GM12801 (cell line): ENCODE measurements around the gene RABEP2.

Source experiments
- TF ChIP-seq, protein P1 (sequence below): IDR thresholded peaks from one replicate; pipeline ENCODE4 v1.5.1; 2011; ENCODE audit warnings: control low read depth; ENCODE audit not compliant: insufficient read length; ENCODE audit errors: extremely low read depth

Gene RABEP2

DNA sequence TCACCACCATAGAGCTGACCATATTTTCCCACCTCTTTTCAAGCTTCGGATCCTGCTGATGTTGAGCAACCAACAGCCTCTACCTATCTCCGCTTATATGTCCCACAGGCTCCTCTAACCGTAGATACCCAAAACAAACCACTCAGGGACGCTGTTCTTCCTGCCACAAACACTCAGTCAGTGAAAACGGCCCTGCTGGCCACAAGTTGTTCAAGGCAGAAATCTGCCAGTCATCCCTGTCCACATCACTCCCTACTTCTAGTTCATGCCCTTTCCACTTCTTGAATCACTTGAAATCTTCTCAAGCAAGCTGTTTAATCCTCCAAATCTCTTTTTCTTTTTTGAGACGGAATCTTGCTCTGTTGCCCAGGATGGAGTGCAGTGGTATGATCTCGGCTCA is 7.9 kb downstream of the RABEP2 start:
- TF ChIP-seq, protein P1, sequence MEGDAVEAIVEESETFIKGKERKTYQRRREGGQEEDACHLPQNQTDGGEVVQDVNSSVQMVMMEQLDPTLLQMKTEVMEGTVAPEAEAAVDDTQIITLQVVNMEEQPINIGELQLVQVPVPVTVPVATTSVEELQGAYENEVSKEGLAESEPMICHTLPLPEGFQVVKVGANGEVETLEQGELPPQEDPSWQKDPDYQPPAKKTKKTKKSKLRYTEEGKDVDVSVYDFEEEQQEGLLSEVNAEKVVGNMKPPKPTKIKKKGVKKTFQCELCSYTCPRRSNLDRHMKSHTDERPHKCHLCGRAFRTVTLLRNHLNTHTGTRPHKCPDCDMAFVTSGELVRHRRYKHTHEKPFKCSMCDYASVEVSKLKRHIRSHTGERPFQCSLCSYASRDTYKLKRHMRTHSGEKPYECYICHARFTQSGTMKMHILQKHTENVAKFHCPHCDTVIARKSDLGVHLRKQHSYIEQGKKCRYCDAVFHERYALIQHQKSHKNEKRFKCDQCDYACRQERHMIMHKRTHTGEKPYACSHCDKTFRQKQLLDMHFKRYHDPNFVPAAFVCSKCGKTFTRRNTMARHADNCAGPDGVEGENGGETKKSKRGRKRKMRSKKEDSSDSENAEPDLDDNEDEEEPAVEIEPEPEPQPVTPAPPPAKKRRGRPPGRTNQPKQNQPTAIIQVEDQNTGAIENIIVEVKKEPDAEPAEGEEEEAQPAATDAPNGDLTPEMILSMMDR: no peak

DNA sequence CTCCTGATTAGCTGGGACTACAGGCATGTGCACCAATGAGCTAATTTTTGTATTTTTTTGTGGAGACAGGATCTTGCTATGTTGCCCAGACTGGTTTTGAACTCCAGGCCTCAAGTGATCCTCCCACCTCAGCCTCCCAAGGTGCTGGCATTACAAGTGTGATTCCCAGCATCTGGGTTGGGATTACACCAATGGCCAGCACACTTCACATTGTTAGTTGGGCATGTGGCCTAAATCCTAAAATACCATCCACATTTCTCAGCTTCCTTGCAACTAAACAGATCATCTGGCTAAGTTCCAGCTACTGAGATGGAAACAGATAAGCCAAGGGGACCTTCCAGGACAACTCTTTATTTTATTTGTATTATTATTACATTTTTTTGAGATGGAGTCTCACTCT is 9.9 kb downstream of the RABEP2 start:
- TF ChIP-seq, protein P1: no peak

DNA sequence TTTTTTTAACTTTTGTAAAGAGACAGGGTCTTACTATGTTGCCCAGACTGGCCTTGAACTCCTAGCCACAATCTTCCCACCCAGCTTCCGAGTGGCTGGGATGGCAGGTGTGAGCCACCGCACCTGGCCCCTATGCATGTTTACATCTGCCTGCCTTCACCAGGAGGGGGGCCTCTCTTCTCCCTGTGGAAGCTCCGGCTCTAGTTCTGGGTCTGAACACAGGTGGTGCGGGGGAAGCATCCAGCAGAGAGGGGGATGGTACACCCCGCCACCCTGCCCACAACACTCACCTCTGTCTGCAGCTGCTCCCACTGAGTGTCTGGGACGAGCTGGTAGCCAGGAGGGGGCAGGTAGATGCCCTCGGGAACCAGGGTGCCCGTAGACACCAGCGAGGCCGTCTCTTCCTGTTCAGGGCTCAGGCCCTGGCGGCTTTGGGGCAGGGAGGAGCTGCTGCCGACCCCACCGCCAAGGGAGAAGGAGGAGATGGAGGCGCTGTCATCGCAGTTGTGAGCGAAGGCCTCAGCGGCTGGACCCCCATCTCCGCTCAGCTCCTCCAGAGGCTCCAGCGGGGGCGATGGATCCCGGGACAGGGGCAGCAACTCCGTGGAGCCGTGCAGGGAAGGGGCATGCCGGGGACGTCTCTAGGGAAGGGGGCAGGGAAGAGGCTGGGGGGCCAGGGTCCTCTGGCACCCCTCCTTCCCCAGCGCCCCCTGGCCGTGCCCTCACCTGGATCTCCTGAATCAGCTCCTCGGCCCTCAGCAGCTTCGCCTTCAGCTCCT is 10.9 kb downstream of the RABEP2 start:
- TF ChIP-seq, protein P1: no peak

DNA sequence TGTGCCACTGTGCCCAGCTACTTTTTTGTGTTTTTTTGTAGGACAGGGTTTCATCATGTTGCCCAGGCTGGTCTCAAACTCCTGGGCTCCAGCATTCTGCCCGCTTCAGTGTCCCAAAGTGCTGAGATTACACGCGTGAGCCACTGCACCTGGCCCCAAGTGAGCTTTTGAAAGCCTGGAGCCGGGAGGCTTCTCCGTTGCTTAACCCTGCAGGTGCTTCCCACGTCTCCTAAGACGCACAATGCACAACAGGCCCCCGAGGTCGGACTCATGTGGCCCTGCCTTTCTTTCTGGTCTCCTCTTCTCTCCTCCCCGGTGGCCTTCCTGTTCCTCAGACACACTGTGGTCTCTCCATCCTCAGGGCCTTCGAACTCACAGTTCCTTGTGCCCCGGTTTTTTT is 12.5 kb downstream of the RABEP2 start:
- TF ChIP-seq, protein P1: no peak

DNA sequence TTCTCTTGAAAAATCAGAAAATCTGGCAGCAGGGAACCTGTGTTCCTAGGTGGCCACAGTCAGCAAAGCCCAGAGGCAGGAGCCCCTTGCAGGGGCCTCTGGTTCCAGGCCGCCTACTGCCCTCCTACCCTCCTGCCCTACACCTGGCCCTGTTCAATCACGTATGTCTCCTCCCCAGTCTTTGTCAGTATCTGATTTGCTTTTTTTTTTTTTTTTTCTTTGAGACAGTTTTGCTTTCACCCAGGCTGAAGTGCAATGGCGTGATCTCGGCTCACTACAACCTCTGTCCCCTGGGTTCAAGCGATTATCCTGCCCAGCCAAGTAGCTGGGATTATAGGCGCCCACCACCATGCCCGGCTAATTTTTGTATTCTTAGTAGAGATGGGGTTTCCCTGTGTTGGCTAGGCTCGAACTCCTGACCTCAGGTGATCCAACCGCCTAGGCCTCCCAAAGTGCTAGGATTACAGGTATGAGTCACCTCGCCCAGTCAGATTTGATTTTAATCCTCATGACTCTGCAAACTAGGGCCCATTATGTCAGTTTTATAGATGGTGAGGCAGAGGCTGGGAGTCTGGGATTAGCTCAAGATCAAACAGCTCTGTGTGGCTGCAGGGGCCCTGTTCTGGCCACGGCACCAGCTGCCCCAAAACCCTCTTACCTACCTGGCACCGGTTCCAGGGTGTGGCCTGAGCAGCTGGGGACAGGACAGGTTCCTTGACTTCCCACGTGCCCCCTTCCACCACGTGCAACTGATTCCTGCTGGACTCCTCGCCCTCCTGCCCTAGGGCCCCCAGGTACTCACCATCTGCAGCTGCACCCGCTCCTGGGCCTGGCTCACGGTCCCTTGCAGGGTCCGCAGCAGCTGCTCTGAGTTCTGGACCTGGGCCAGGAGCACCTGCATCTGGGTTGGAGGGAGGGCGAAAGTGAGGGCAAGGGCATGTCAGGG is 14.7 kb downstream of the RABEP2 start:
- TF ChIP-seq, protein P1: no peak

DNA sequence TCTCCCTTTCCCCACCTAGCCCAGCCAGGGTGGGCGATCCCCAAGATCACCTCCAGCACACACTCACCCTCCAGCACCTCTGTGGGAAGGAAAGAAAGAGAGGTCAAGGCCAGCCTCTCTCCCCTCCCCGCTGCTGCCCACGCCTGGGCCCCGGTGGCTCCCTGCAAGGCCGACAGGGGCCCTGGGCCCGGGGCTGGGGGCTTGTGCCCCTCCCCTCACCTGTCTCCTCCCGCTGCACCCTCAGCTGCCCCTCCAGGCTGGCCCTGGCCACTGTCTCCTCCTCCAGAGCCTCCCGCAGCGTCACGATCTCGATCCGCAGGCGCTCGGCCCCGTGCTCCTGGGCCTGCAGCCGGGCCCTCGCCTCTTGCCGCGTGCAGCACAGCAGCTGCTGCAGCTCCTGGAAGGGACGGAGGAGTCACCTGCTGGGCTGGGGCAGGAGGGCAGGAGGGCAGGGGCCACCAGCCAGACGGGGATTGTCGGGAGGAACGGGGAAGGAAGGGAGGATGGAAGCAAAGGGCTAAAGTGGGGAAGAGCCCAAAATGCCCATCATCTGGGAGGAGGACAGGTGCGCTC is 19.2 kb downstream of the RABEP2 start:
- TF ChIP-seq, protein P1: no peak

DNA sequence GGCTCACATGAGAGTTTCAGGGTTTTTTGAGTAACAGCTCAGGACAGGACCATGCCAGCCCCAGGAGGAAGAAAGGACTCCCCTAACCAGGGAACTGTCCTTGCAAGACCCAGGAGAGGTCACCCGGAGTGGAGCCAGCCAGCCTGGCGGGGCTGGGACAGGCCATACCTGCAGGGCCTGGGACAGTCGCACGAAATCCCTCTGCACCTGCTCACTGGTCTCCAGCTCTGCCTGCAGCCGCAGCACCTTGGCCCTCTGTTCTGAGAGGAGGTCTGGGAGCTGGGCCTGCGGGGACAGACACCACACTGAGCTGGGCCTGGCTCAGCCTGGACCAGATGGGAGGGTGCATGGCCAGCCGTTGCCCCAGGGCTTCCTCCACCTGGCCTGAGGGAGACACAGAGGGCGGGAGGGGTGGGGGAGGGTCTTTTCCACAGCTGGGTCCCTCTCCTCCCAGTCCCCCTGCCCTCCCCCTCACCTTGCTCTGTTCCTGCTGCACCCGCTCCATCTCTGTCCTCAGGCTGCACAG is 19.7 kb downstream of the RABEP2 start:
- TF ChIP-seq, protein P1: no peak
